ENCODE data around the gene WFDC11. TPM values are rescaled to one million over a fixed set of nuclear protein-coding genes. Genes with fewer than 3 reads are reported as not detected.
"Not testable (repeated sequence)": the region's sequence is repeated elsewhere in the genome, so short reads cannot be mapped to it uniquely, and the experiment has no call there.

WFDC11 gene
- total RNA-seq, 1 experiment from 2014 or later, result not detected

GRCh38 chr20:45646875-45647274 lies 23.2 kb downstream of the WFDC11 start:
- DNase-seq, result no peak
- Mint-ChIP-seq H3K27ac (ENCODE audit: unreplicated experiment) (no peak overlapping the region), H3K27me3 (ENCODE audit: unreplicated experiment) (peaks cover 31% of the 10 kb centered on the region)

DNA sequence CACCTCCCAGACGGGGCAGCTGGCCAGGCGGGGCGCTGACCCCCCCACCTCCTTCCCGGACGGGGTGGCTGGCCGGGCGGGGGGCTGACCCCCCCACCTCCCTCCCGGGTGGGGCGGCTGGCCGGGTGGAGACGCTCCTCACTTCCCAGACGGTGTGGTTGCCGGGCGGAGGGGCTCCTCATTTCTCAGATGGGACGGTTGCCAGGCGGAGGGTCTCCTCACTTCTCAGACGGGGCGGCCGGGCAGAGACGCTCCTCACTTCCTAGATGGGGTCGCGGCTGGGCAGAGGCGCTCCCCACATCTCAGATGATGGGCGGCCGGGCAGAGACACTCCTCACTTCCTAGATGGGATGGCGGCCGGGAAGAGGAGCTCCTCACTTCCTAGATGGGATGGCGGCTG lies 24.2 kb downstream of the WFDC11 start:
- BruUV-seq (replicated peaks); H3K4me3 Mint-ChIP-seq (ENCODE audit: low read depth, unreplicated experiment); H3K27ac Mint-ChIP-seq (ENCODE audit: unreplicated experiment); CTCF ChIA-PET; DNase-seq; H3K4me1 Mint-ChIP-seq (ENCODE audit: low read depth, unreplicated experiment); intact Hi-C loops (cut with micrococcal nuclease; ENCODE audit: unreplicated experiment); H3K9me3 Mint-ChIP-seq (ENCODE audit: low read depth, unreplicated experiment); H3K36me3 Mint-ChIP-seq (ENCODE audit: insufficient read depth, unreplicated experiment): not testable (repeated sequence)
- H3K27me3 Mint-ChIP-seq (ENCODE audit: unreplicated experiment), result peaks cover 29% of the 10 kb centered on the region

More at GRCh38 chr20:45646875-45647274, 23.2 kb downstream of the WFDC11 start:
- no peaks in the 10 kb centered on the region for H3K4me1 Mint-ChIP-seq (ENCODE audit: low read depth, unreplicated experiment)
- H3K9me3 Mint-ChIP-seq (ENCODE audit: low read depth, unreplicated experiment), result no peaks in the 10 kb centered on the region
- CTCF ChIA-PET, result interaction anchor here (1.4 kb wide), 1 partner anchor 124 kb away, joined by 3 read pairs; no protein-coding TSS in a partner anchor
- intact Hi-C loops (cut with micrococcal nuclease; ENCODE audit: unreplicated experiment), result no loop called here
- TF ChIP-seq, protein P1, sequence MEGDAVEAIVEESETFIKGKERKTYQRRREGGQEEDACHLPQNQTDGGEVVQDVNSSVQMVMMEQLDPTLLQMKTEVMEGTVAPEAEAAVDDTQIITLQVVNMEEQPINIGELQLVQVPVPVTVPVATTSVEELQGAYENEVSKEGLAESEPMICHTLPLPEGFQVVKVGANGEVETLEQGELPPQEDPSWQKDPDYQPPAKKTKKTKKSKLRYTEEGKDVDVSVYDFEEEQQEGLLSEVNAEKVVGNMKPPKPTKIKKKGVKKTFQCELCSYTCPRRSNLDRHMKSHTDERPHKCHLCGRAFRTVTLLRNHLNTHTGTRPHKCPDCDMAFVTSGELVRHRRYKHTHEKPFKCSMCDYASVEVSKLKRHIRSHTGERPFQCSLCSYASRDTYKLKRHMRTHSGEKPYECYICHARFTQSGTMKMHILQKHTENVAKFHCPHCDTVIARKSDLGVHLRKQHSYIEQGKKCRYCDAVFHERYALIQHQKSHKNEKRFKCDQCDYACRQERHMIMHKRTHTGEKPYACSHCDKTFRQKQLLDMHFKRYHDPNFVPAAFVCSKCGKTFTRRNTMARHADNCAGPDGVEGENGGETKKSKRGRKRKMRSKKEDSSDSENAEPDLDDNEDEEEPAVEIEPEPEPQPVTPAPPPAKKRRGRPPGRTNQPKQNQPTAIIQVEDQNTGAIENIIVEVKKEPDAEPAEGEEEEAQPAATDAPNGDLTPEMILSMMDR (IDR thresholded peaks at IDR 0.05; ENCODE audit: unreplicated experiment), result no peak
- no peak overlapping the region for H3K4me3 Mint-ChIP-seq (ENCODE audit: low read depth, unreplicated experiment)
- no TSS peak for BruUV-seq (replicated peaks)
- H3K36me3 Mint-ChIP-seq (ENCODE audit: insufficient read depth, unreplicated experiment), result no peaks in the 10 kb centered on the region

DNA sequence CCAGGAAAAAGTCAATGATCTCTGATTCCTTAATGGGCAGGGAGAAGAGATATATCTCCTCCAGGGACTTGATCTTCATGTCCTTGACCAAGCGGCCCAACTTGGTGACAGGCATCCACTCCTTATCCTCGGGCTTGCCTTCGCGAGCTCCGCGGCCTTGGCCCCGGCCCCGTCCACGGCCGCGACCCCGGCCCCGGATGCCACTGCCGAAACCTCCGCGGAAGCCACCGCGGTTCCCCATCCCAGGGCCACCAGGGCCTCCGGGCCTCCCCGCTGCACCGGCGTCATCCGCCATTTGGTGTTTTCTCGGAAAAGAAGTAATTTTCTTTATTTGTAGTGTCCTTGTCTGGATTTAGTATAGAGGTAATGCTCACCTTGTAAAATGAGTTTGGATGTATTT lies 29.0 kb downstream of the WFDC11 start:
- H3K36me3 Mint-ChIP-seq (ENCODE audit: insufficient read depth, unreplicated experiment); BruUV-seq (replicated peaks); intact Hi-C loops (cut with micrococcal nuclease; ENCODE audit: unreplicated experiment); H3K4me1 Mint-ChIP-seq (ENCODE audit: low read depth, unreplicated experiment); CTCF ChIA-PET; H3K9me3 Mint-ChIP-seq (ENCODE audit: low read depth, unreplicated experiment); DNase-seq; H3K27ac Mint-ChIP-seq (ENCODE audit: unreplicated experiment); H3K4me3 Mint-ChIP-seq (ENCODE audit: low read depth, unreplicated experiment): not testable (repeated sequence)
- peaks cover 43% of the 10 kb centered on the region for H3K27me3 Mint-ChIP-seq (ENCODE audit: unreplicated experiment)

GRCh38 chr20:45639687-45640086 lies 30.4 kb downstream of the WFDC11 start:
- Mint-ChIP-seq H3K36me3 (ENCODE audit: insufficient read depth, unreplicated experiment) (no peaks in the 10 kb centered on the region), H3K4me1 (ENCODE audit: low read depth, unreplicated experiment) (no peaks in the 10 kb centered on the region), H3K27ac (ENCODE audit: unreplicated experiment) (no peak overlapping the region), H3K4me3 (ENCODE audit: low read depth, unreplicated experiment) (no peak overlapping the region), H3K9me3 (ENCODE audit: low read depth, unreplicated experiment) (no peaks in the 10 kb centered on the region), H3K27me3 (ENCODE audit: unreplicated experiment) (peaks cover 42% of the 10 kb centered on the region)
- DNase-seq, result no peak
- TF ChIP-seq, protein P1 (IDR thresholded peaks at IDR 0.05; ENCODE audit: unreplicated experiment), result no peak
- intact Hi-C loops (cut with micrococcal nuclease; ENCODE audit: unreplicated experiment), result no loop called here
- CTCF ChIA-PET, result no interaction called here
- BruUV-seq (replicated peaks), result no TSS peak

DNA sequence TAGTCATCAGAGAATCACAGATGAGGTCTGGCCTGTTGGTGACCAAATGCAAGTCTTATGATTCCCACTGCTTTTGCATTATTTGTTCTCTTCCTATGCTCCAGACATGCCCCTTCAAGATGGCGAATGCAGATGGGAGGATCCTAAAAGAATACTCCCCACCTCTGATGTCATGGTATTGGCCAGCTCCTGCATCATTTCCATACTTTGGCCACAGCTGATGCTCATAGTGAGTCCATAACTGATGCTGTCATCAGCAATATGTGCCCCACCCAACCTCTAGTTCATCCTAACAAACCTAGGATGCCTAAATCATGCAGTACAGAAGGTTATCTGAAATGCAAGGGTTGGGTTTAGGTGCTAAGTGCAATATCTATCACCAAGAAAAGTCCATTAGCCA lies 33.5 kb downstream of the WFDC11 start:
- TF ChIP-seq, protein P1 (IDR thresholded peaks at IDR 0.05; ENCODE audit: unreplicated experiment), result no peak
- Mint-ChIP-seq H3K27me3 (ENCODE audit: unreplicated experiment) (peaks cover 61% of the 10 kb centered on the region), H3K27ac (ENCODE audit: unreplicated experiment) (no peak overlapping the region), H3K4me3 (ENCODE audit: low read depth, unreplicated experiment) (no peak overlapping the region), H3K36me3 (ENCODE audit: insufficient read depth, unreplicated experiment) (no peaks in the 10 kb centered on the region), H3K4me1 (ENCODE audit: low read depth, unreplicated experiment) (no peaks in the 10 kb centered on the region), H3K9me3 (ENCODE audit: low read depth, unreplicated experiment) (no peaks in the 10 kb centered on the region)
- intact Hi-C loops (cut with micrococcal nuclease; ENCODE audit: unreplicated experiment), result no loop called here
- CTCF ChIA-PET, result no interaction called here
- no peak for DNase-seq
- no TSS peak for BruUV-seq (replicated peaks)
